Measurements from ENCODE around the gene RMI2.

Gene RMI2

DNA sequence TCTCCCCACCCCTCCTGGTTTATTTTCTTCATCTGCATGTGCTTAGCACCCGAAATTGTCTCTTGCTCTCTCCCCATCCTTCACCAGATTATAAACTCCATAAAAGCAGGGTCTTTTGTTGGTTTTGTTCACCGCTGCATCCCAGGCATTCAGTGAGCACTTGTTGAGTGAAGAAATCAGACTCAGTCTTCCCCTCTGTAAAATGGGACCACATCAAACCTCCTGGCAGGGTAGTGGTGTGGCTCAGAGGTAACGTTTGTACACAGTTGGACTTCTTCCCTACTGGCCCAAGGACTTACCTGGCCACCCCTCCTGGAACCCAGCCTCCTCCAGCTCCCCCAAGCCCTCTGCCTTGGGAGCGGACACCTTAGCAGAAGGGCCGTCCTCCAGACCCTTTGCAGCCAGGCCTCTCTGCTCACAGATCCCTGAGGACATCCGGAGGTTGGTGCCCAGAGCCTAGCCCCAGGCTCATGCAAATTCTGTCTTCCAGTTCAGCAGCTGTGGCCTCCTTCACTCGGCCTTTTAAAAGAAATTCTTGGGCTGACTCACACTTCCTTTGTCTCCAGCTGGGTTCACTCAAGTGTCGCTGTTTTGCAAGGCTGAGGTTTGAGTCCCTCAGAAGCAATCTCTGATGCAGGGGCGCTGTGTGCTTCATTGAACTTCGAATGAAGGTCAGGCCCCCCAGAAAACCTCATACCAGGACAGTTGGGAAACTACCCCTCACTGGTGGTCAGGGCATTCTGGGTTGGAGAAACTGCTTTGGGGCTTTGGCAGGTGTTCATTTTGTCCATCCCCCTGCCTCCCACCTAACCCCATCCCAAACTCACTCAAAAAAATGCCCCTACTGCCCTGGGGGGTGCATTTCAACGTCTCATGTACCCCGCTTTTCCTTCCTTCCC lies 16.8 kb upstream of the RMI2 start:
- DNase-seq (ENCODE audit: low read depth): peak; percentile 84

DNA sequence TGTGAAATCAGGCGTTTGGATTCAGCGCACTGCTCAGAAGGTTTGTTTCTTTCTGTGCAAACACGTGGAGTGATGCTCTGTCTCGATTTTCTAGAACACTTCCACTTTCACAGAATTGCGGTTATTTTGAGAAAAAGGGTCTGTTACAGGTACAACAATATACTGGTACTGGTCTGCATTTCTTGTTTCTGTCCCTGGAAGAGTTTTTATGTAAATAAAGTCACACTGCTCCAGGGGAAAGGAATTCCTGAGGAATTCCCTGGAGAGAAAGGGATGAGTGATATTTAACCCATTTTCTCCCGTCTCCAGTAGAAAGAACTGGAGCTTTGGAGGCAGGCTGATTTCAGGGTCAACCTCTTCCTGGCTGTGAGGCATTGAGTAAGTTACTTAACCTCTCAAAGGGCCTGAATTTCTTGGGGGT lies 16.2 kb upstream of the RMI2 start:
- DNase-seq (ENCODE audit: low read depth): no peak

DNA sequence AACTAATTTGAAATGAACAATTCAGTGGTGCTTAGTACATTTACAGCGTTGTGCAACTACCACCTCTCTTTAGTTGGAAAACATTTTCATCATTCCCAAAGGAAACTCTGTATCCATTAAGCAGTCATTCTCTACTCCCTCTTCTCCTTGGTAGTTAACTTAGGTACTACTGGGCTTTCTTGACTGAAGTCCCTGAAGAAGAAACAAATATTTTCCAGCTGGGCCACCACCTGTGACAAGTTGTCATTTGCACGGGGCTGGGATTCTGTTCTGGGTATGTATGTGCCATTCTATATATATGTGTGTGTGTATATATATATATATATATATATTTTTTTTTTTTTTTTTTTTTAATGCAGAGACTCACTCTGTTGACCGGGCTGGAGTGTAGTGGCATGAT lies 15.4 kb upstream of the RMI2 start:
- no peak for DNase-seq (ENCODE audit: low read depth)

DNA sequence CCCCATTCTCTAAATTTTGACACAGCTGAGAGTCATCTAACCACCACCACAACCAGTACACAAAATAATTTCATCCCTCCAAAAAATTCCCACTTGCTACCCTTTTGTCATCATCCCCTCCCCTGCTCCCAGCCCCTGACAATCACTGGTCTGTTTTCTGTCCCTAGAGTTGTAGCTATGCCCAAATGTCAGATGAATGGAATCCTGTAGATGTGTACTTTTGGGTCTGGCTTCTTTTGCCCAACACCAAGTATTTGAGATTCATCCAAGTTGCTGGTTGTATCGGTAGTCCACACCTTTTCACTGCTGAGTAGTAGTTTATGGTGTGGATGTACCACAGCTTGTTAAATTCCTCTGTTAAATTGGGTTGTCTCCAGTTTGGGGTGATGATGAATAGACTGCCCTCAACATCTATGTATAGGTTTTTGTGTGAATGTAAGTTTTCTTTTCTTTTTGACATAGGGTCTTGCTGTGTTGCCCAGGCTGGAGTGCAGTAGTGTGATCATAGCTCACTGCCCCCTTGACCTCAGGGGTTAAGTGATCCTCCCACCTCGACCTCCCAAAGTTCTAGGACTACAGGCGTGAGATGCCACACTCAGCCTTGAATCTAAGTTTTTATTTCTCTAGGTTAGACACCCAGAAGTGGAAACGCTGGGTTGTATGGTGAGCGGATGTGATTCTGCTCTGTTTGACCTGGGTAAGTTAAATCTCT lies 14.6 kb upstream of the RMI2 start:
- DNase-seq (ENCODE audit: low read depth): no peak

DNA sequence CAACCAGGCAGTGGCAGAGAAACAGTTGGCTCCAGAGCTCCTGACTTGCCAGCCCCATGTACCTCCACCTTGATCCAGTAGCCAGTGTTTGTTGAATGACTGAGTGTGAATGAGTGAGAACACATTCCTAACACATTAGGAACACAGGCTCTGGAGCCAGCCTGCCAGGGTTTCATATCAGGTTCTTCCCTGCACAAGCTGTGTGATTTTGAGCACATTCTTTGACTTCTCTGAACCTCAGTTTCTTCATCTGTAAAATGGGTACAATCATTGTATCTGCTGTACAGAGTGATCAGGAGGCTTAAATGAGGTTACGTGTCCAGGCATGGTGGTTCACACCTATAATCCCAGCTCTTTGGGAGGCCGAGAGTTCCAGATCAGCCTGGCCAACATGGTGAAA lies 13.3 kb upstream of the RMI2 start:
- DNase-seq (ENCODE audit: low read depth): no peak

DNA sequence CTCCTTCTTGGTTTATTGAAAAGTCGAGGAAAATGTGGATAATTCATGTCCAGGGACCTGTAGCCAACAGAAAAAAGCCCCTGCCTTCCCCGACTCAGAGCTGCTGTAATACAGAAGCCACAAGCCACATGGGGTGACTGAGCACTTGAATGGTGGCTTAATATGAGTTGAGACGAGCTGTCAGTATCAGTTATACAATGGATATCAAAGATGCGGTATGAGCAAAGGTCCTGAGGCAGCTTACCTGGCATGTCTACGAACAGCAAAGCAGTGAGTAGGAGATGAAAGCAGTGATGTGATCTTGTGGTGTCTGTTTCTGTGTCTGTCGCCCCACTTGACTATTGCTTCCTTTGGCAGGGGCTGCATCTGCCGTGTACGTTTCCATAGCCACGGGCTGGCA lies 12.2 kb upstream of the RMI2 start:
- no peak for DNase-seq (ENCODE audit: low read depth)

DNA sequence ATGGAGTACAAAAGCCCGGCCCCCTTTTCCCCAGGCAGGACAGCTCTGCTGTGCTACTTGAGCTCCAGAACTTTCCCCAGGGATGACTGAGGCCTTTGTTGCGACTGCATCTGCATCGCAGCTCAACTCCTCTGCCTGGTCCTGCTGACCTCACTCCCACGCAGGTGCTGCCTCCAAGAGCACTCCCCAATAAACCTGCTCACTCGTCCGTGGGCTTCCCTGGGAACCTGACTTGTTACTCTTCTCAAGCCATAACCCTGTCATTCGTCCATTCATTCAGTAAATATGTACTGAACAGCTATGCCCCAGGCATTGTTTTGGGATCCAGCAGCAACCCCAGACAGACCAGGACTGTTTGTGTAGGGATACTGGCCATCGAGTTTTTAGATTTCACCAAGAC lies 11.6 kb upstream of the RMI2 start:
- no peak for DNase-seq (ENCODE audit: low read depth)

DNA sequence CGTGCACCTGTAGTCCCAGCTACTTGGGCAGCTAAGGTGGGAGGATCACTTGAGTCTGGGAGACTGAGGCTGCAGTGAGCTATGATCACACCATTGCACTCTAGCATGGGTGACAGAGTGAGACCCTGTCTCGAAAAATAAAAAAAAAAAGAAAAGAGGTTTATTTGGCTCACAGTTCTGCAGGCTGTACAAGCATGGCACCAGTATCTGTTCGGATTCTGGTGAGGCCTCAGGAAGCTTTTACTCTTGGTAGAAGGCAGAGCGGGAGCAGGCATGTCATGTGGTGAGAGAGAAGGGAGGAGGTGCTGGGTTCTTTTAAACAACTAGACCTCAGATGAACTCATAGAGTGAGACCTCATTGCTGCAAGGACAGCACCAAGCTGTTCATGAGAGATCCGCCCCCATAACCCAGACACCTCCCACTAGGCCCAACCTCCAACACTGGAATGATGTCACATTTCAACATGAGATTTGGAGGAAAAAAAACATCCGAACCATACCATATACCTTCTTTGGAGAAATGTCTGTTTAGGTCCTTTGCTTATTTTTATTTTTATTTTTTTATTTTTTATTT lies 10.3 kb upstream of the RMI2 start:
- DNase-seq (ENCODE audit: low read depth): no peak

DNA sequence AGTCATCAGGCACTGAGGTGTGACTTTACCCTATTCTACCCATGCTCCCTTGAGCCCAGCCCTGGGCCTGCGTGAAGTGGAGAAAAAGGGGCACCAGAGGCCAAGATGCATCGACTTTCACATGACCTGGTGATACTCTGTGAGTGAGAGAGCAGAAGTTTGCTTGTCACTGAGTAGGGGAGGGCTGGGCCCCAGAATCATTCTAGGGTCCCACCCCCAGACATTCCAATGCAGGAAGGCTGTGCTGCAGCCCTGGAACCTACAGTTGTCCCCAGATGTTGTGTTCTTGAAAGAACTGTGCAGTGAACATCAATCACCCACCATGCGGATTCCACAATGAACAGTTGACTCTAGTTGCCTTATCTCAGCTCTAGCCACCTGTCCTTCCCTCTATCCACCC lies 6.2 kb upstream of the RMI2 start:
- DNase-seq (ENCODE audit: low read depth): no peak

DNA sequence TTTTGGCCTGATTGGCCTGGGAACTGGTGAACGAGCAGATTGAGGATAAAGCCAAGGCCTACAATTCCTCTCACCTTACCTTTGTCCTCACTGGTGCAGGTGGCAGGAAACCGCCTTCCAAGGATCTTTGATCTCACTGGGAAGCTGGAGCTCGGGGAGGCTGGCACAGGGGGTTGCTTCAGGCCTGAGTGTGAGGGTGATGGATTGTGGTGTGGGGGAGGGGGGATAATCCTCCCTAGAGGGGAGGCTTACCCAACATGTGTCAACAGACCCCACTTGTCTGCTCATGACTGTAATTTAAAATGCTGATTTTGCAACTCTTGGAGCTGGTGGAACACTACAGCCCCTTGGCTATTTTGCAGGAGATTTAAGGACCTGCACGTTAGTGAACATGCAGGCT lies 4.5 kb upstream of the RMI2 start:
- no peak for DNase-seq (ENCODE audit: low read depth)

DNA sequence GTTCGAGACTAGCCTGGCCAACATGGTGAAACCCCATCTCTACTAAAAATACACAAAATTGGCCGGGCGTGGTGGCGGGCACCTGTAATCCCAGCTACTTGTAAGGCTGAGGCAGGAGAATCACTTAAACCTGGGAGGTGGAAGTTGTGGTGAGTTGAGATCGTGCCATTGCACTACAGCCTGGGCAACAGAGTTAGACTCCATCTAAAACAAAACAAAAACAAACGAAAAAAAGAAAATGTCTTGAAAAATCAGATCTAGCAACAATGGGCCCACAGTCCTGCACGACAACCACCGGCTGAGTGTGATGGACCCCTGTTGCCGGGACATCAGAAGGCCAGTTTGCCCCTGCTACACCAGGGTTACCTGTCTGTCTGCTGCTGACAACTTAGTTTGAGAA lies 3.9 kb upstream of the RMI2 start:
- DNase-seq (ENCODE audit: low read depth): no peak

DNA sequence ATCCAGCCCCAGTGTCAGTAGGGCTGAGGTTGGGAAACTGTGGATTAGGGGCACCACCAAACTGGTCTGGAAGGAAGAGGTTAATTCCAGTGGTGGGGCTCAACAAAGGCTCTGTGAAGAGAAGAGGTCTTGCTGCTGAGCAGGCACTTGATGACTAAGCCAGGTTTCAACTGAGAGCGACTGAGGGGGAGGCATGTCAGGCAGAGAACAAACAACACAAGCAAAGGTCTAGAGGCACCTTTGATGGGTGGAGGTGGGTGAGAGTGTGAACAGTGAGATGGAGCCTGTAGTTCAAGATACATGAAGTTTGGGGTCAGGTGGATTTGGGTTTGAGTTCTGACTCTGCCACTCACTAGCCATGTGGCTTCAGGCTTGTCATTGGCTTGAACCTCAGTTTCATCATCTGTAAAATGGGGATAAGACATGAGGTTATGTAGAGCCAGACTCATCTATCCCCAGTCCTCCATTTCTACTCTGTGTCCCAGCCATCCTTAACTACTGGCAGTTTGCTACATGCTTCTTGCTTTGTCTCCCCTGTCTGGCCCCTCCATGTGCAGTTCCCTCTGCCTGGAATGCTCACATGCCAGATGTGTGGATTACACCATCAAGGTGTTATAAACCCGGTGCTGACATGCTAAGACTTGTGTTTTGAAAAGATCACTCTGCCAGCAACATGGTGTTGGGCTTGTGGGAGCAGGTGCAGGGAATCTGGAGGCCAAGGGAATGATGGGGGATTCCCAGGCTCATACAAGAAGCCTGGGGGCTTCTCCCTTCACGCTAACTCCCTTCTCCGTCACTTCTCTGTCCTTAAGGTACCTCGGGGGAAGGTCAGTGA lies 3.0 kb upstream of the RMI2 start:
- no peak for DNase-seq (ENCODE audit: low read depth)

DNA sequence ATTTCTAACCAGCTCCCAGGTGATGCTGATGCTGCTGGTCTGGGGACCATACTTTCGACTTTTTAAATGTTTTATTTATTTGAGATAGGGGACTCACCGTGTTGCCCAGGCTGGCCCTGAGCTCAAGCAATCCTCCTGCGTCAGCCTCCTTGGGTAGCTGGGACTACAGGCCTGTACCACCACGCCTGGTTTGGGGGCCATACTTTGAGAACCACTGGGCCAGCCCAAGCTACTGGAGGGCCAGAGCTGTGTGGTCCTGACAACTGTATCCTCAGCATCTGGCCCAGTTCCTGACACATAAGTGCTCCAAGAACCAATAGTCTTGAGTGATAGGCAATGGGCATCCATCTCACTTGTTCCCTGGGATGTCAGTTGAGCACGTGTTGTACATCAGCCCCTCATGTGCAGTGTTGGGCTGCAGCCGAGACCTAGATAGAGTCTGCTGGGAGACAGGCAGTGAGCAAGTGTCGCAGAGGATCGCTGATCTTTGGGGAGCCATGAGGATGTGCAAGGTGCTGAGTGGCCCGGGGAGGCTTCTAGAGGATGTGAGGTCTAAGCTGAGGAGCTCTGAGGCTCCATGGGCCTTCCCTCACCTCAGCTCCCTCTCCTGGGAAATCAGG lies 1.6 kb downstream of the RMI2 start:
- no peak for DNase-seq (ENCODE audit: low read depth)

DNA sequence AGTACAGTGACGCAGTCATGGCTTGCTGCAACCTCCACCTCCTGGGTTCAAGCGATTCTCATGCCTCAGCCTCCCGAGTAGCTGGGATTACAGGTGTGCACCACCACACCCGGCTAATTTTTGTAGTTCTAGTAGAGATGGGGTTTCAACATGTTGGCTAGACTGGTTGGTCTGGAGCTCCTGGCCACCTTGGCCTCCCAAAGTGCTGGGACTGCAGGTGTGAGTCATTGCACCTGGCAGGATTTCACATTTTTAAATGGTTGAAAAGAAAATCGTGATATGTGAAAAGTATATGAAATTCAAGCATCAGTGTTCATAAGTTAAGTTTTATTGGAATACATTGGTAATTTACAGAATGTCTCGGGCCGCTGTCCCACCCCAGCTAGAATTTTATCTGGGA lies 2.6 kb downstream of the RMI2 start:
- DNase-seq (ENCODE audit: low read depth): no peak

DNA sequence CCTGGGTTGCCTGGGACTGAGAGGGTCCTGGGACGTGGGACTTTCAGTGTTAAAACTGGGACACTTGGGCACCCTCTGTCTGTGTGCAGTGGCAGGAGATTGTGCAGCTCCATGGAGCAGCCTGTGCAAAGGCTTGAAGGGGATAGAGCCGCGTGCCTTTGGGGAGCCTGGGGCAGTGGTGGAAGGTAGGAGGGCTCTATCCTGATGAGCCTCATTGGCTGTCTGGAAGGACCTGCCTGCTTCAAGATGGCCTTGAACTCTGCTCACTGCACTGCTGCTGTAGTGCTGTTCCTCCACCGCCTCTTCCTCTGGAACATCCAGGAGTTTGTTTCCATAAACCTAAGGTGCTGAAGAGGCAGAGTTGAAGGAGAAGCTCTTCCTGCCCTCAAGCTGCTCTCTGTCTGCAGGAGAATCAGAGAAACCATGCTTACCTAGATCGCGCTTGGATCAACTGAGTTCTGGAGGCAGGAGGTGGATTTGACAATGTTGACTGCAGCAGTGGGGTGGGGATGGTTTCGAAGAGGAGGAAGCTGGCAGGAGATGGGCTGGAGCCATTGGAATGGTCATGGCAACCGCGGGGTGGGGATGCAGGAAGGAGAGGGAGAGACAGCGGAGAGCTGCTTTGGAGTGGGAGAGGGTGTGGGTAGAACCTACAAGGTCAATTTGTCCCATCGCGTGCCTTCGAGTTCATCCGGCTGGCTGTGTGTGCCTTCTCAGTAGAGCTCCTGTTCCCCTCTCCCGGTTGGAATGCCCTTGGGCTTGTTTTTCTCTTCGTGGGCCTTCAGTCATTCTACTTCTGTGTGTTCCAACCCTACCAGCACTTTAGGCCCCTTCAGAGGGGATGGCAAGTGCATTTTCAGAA lies 3.7 kb downstream of the RMI2 start:
- DNase-seq (ENCODE audit: low read depth): no peak

DNA sequence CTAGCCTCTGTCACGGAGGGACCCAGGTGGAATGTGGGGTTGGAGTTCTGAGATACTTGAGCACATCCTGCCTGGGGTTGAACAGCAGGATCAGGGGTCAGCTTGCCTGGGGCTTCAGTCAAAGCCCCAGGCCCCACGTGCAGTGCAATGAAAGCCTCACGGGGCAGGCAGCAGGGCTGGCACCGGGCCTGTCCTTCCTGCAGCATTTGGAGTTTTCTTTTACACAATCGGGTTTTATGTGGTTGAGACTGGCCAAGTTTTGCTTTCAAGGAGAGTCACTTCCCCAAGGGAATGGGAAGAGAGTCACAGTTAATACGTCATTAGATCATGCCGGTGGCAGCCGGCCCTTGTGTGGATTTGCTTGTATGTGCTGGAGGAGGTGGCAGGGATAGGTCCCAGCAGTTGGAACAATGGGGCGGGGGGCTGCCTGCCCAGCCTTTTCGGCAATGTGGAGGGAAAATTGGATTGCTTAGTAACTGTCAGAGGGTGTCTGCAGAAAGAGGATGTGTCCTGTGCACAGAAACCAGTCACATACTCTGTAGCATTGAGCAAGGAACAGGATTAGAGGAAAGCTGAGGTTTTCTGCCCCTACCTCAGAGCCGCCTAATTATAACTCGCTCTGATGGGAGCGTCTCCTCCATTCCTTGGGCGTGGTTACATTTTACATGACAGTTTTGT lies 4.5 kb downstream of the RMI2 start:
- DNase-seq (ENCODE audit: low read depth): peak; percentile 79

DNA sequence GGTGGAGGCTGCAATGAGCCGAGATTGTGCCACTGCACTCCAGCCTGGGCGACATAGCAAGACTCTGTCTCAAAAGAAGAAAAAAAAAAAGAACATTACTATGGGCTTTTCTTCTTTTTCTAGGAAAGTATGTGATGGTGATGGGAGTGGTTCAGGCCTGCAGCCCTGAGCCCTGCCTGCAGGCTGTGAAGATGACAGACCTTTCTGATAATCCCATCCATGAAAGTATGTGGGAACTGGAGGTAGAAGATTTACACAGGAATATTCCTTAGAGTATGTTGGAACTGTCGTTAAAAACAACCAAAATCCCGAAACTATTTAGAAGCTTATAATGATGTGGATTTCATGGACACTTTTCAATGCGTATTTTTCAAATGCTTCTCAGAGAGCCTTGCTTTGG lies 5.3 kb downstream of the RMI2 start:
- no peak for DNase-seq (ENCODE audit: low read depth)

DNA sequence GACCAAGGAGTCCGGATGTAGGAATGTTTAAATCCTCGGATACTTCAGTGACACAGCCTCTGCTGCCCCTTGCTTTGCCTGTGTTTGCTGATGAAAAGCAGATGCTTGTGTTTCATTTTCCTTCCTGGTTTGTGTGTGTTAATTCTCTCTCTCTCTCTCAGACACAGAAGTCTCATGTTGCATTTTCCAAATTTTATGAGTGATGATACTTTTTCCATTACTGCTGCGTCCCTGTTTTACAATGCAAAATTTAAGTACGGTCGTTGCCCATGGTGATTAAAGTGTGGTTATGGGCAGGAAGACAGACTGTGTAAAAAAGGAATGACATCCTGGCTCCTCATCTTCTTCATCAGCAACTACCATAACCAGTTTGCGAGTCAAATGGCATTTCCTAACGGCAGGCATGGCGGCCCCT lies 5.7 kb downstream of the RMI2 start:
- peak; percentile 81 for DNase-seq (ENCODE audit: low read depth)

DNA sequence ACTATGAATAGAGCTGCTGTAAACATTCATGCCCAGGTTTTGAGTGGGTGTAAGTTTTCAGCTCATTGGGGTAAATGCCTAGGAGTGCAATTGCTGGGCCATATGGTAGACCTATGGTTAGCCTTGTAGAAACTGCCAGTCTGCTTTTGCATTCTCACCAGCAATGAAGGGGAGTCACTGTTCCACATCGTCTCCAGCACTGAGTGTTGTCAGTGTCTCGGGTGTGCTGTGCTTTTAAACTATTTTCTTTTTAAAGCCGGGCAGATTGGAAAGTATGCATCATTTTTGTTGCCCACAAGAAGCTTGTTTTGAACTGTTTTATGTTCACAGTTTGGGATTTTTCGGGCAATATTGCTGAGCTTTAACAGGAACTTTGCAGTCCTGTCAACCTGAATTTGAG lies 7.9 kb downstream of the RMI2 start:
- no peak for DNase-seq (ENCODE audit: low read depth)

DNA sequence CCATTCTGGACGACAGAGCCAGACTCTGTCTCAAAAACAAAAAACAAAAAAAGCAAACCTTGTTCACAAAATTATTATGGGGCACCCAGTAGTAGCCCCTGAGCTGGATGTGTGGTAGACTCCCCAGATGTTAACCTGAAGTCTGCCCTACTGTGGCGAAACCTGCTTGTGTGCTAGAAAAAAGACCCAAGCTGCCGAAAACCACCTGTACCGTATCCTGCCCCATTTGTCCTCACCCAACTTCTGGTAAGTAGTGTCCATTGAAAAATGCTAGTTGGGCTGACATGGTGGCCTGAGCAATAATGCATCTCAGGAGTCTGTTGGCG lies 9.1 kb downstream of the RMI2 start:
- DNase-seq (ENCODE audit: low read depth): no peak
